ENCODE data around the gene MDM4.
"Not testable (repeated sequence)": the region's sequence is repeated elsewhere in the genome, so short reads cannot be mapped to it uniquely, and the experiment has no call there.

Gene MDM4

GRCh38 chr1:204493145-204493983 lies 22.8 kb upstream of the MDM4 start:
- DNase-seq: peak in 1 of 2 experiments; percentile 35

DNA sequence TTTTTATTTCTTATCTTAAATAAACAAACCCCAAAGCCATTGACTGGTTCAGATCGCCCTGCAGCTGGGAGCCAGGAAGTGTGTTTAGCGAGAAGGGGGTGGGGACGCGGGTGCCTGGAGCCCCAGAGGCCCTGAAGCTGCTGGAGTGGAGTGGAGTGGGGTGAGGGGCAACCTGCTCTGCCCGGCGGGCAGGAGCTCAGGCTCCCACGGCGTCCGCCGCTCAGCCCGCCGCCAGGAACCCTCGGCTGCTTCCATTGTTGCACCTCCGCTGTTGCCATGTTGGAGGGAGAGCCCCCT lies 22.3 kb upstream of the MDM4 start:
- DNase-seq: peak; percentile 37 to 58

DNA sequence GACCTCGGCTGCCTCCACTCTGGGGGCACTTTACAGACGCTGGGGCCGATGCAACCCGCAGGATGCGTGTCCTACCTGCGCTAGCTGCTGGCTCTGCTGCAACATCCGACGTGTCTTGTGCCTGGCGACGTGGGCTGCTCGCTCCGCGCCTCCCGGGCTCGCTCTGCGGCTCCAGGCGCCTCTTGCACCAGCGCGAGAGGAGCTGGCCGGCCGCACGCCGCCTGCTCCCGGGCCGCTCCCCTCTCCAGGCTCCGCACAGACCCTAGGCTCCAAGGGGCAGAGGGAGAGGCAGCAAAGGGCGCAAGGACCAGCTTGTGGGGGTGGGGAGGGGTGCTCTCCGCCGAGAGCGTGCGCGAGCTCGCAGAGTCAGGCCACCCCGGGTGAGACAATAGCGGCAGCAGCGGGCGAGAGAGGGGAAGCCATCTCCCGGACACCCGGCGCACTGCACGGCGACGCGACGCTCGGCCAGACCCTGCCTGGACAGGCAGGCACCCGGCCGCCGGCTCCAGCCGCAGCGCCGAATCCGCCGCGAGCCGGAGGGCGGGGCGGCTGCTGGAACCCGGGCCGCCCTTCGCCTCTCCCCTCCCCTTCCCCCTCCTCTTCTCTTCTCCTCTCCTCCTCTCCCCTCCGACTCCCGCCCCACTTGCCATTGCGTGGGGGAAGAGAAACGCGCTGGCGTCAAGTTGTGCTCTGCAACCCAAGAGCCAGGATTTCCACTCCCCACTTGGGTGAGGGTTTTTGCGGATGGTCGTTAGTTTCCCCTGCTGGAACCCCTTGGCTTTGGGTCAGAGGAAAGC lies 21.7 kb upstream of the MDM4 start, which contains the start of gene PIK3C2B:
Gene PIK3C2B (minus strand): TSS at position 525 of the 797 bp plus-strand sequence. CDS start 25,003 bp downstream, outside the sequence.
- DNase-seq: peak; percentile 72 to 79

GRCh38 chr1:204495078-204495753 lies 21.0 kb upstream of the MDM4 start:
- no peak for DNase-seq

DNA sequence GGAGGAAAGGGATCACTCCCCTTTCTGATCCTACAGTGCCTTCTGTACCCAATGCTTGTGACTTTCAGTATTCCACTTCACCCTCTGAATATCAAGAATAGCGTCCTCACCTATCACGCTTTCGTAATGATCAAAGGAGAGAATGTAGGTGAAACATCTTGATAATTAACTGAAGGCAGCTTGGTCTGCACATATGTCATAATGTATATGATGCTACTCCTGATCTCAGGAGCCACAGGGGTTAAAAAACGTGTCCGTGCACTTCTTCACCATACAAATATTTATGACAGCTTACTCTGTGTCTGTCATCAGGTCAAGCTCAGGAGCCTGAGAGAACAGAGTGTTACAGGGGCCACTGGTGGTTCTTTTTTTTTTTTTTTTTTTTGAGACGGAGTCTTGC lies 20.4 kb upstream of the MDM4 start:
- DNase-seq: no peak

GRCh38 chr1:204498981-204499380 lies 17.2 kb upstream of the MDM4 start:
- DNase-seq: no peak

DNA sequence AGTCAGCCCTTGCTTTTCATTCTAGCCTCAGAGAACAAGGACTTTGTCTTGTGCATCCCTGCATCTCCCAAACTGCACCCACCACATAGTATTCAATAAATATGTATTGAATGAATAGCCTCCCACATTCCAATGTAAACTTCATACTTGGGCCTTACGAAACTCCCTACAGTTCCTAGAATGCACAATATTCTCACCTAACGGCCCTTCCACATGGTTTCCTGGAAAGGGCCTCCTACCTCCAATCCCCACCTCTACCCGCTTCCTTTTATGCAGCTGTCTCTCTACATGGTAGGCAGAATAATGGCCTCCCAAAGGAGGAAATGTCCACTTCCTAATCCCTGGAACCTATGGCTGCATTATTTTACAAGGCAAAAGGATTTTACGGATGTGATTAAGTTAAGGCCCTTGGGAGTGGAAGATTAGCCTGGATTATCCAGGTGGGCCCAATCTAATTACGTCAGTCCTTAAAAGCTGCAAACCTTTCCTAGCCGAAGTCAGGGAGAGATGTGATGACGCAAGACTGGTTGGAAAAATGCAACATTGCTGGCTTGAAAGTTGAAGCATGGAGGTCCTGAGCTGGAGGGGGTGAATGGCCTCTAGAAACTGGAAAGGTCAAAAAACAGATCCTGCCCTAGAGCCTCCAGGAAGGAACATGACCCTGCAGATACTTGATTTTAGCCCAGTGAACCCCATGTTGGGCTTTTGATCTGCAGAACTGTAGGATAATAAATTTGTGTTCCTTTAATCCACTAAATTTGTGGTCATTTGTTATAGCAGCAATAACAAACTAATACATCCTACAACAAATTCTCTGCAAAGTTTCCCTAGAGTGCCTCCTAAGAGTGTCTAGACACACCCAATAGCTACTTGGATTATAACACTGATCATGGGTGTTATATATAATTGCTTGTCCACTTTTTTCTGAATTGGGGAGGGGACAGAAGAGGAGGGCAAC lies 16.4 kb upstream of the MDM4 start:
- DNase-seq: no peak

DNA sequence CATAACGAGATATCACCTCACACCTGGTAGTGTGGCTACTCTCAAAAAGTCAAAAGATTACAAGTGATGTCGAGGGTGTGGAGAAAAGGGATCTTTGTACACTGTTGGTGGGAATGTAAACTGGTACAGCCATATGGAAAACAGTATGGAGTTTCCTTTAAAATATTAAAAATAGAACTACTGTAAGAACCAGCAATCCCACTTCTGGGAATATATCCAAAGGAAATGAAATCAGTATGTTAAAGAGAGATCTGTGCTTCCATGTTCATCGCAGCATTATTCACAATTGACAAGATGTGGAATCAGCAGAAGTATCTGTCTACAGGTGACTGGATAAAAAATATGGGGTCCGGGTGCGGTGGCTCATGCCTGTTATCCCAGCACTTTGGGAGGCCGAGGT lies 14.0 kb upstream of the MDM4 start:
- no peak for DNase-seq

DNA sequence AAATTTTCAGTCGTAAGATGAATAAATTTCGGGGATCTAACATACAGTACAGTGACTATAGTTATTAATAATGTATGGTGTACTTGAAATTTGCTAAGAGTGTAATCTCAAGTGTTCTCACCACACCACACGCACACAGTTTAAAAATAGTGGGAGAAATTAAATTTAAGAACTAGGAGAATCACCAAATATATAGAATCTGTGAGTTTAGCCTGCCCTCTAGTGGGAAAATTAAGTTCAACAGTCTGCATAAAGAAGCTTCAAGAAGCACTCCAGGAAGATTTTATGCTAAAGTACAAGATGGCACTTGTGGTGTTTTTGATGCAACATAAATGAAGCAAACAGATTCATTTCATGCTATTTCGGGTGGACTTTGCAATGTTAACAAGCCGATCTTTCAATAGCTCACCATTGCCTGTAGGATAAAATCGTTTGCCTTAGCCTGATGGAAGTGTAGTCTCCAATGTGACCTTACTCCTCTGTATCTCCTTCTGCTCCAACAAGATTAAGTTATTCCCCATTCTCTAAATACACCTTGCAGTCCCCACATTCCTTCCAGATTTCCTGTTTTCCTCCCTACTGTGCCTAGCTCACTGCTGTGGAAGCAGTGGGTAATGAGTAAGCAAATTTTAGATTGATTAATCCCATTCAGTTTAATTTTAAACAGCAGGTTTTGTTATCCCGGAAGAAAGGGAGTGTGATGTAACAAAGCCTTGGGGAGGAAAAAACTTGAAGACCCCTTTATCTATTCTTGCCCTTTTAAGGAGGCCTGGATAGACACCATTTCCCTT lies 12.9 kb upstream of the MDM4 start:
- DNase-seq: peak; percentile 41 to 64

DNA sequence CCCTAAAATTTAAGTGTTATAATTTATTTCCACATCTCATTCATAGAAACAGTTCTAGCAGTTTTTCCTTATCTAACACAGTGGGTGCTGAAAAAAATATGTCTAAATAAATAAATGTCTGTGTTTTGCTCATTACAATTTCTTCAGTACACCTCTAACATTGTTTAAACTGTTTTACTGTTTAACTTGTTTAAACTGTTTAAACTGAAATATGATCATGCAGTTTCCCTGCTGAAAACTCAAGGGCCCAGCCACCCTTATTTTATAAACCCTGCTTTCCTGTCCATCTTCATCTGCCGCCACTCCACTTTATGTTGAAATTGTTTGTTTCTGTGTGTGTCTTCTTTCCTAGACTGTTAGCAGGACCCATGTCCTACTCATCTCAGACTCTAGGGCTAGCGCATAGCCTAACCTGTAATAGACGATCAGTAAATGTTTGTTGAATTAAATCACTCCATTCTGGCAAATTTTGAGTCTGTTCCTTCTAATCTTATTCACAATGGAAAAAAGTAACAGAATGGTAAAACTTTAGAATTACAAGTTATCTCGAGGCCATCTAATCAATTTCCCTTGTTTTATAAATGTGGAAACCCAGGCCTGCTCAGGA lies 12.2 kb upstream of the MDM4 start:
- peak in 1 of 2 experiments; percentile 35 for DNase-seq

DNA sequence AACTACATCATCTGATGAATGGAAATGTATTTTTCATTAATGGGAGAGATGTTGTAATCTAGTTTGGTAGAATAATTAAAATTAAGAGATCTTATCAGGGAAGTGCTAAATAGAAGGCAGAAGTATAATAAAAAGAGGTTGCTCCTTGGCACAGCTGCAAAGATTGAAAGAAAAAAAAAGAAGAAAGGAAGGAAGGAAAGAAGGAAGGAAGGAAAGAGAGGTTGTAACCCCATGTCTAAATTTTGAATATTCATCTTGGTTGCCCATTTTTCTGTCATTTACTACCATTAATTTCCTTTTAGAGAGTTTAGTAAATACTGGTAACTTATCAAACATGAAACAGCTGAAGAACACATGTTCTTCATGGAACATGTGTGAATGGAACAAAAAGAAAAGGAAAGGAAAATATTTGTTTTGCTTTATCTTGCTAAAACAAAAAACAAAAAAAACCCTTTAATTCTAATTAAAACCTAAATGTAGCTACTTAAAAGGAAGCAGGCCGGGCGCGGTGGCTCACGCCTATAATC lies 10.5 kb upstream of the MDM4 start:
- DNase-seq: no peak

DNA sequence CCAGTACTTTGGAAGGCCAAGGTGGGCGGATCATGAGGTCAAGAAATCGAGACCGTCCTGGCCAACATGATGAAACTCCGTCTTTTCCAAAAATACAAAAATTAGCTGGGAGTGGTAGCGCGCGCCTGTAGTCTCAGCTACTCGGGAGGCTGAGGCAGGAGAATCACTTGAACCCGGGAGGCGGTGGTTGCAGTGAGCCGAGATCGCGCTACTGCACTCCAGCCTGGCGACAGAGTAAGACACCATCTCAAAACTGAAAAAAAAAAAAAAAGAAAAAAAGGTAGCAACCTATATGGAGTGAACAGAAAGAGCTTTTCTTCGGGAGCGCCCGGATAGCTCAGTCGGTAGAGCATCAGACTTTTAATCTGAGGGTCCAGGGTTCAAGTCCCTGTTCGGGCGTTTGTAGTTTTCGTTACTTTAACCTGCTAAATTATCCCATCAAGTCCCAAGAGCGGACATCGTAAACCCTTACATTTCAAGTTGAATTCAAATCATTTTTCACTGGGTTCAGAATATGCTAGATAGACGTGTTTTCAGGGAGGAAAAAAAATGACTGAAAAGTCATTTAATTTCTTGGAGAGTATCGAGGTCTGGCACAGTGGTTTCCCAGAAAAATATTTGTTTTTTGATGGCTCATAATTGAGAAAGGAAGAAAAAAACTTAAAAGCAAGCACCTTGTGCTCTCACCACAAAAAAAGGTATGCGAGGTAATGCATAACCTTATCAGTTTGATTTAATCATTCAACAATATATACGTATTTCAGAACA lies 9.8 kb upstream of the MDM4 start:
- DNase-seq: peak; percentile 74 to 82

GRCh38 chr1:204506969-204507316 lies 9.3 kb upstream of the MDM4 start:
- peak; percentile 64 to 87 for DNase-seq

GRCh38 chr1:204507317-204508105 lies 8.7 kb upstream of the MDM4 start:
- DNase-seq: peak; percentile 62 to 73

DNA sequence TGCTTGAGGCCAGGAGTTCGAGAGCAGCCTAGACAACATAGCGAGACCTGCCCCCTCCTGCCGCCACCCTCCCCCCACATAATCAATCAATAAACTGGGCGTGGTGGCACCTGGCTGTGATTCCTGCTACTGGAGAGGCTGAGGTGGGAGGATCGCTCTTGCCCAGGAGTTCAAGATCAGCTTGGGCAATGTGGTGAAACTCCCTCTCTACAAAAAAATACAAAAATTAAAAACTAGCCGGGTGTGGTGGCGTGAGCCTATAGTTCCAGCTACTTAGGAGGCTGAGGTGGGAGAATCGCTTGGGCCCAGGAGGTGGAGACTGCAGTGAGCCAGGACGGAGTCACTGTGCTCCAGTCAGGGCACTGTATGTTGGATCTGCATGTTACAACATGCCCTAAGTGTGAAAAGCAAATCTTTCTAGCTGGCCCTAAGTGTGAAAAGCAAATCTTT lies 7.0 kb upstream of the MDM4 start:
- peak; percentile 19 to 28 for DNase-seq

DNA sequence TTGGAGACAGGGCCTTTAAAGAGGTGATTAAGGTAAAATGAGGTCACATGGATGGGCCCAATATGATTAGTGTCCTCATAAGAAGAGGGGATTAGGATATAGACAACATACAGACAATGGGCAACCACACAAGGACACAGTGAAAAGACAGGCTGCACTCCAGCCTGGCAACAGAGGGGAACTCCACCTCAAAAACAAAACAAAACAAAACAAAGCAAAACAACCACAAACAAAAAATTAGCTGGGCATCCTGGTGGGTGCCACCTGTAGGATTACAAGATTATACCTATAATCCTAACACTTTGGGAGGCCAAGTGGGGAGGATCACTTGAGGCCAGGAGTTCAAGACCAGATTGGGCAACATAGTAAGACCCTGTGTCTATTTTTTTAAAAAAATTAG lies 4.8 kb upstream of the MDM4 start:
- no peak for DNase-seq

- DNase-seq: no peak
Observed at GRCh38 chr1:204513117-204513716, 3.0 kb upstream of the MDM4 start.

DNA sequence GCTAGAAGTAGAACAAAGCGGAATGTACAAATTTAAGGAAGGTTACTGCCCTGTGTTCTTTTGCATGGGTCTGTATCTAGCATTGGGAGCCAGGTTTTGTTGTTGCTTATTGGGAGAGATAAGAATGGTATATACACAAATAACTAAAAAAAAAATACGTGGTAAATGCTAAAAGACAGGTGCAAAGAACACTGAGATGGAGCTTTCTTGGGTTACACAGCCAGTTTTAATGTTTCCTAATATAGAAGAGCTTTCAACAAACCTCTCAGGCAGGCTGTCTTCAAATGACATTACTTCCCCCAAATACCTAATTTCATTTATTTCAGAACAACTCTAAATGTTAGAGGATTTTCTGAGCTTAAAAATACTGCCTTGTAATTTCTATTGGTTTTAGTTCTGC lies 1.4 kb upstream of the MDM4 start:
- DNase-seq: no peak

GRCh38 chr1:204517382-204517781 lies 1.2 kb downstream of the MDM4 start:
- DNase-seq: not testable (repeated sequence)

Measured in SHP77 (cell line).